Right lung (tissue), 5 donors: ENCODE data around the gene YKT6. TPM values are rescaled to one million over a fixed set of nuclear protein-coding genes. Genes with fewer than 3 reads are reported as not detected.
"Not testable (repeated sequence)": the region's sequence is repeated elsewhere in the genome, so short reads cannot be mapped to it uniquely, and the experiment has no call there.

ENCODE experiments used
- DNase-seq, 2 donors: peaks; one replicate each; pipeline ENCODE4 v3.0.0-alpha.2; 2013
- polyA plus RNA-seq, 5 donors: library from polyadenylated mRNA; unstranded; fragments of 120-200 nt; gene quantifications; one replicate each; pipeline versions ENCODE4 v1.2.1 to v1.2.3, GENCODE V29; 2013; ENCODE audit warnings: inconsistent platforms in 1 of 5, low replicate concordance in 1 of 5; ENCODE audit not compliant: insufficient read length in 5 of 5, insufficient read depth in 1 of 5

The YKT6 gene
- polyA plus RNA-seq, 5 donors: 59.3 to 70.6 (median 63.4) TPM

- no peak for DNase-seq
These were observed 32.9 kb upstream of the YKT6 start for GRCh38 chr7:44167920-44168319.

DNA sequence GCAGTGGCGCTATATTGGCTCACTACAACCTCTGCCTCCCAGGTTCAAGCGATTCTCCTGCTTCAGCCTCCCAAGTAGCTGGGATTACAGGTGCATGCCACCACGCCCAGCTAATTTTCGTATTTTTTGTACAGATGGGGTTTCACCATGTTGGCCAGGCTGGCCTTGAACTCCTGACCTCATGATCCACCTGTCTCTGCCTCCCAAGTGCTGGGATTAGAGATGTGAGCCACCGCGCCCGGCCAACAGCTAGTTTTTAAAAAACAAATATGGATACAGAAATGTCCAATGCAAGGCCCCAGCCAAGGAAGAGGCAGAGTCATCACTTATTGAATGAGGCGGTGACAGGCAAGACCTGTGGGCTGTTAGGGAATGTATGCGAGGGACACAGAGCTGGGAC is 28.9 kb upstream of the YKT6 start:
- not testable (repeated sequence) for DNase-seq

DNA sequence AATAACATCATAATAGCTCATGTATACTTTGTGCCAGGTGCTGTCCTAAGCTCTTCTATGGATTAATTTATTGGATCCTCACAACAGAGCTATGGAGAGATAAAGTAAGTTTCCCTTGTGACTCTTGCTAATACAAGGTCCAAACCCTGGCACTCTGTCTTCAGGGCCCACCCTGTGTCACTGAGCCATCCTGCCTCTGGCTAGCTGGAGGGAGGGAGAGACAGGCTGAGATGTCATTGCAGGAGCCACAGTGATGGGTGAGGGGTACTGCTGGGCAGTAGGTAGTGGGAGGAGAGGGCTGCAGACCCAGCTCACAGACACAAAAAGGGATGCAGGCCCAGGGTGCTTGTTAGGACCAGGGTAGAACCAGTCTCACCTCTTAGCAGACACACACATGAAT is 28.4 kb upstream of the YKT6 start:
- DNase-seq: no peak

GRCh38 chr7:44172803-44173424 is 27.9 kb upstream of the YKT6 start:
- no peak for DNase-seq

DNA sequence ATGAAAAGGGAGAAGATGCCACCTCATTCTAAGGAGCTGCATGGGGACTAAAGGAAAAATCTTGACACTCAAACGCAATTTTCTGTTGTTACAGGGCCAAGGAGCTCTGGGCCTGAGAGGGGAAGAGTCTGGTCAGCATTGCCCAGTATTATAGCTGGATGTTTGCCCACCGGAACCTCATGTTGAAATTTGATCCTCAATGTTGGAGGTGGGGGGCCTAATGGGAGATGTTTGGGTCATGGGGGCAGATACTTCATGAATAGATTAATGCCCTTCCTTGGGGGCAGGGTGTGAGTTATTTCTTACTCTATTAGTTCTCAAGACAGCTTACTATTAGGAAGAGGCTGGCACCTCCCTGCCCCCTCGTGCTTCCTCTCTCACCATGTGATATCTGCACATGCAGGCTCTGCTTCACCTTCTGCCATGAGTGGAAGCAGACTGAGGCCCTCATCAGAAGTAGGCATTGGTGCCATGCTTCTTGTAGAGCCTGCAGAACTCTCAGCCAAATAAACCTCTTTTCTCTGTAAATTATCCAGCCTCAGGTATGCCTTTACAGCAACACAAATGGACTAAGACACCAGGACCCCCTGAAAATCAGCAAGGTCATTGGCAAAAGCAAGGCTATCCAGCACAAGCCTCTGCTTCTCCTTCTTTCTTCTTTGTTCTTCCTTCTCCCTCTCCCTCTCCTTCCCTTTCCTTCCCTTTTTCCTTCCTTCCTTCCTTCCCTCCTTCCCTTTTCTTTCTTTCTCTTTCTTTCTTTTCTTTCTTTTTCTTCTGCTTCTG is 26.7 kb upstream of the YKT6 start:
- no peak for DNase-seq

DNA sequence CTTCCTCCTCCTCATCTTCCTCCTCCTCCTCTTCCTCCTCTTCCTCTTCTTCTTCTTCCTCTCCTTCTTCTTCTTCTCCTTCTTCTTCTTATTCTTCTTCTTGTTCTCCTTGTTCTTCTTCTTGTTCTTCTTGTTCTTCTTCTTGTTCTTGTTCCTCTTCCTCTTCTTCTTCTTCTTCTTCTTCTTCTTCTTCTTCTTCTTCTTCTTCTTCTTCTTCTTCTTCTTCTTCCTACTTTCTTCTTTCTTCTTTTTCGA is 26.2 kb upstream of the YKT6 start:
- DNase-seq: not testable (repeated sequence)

DNA sequence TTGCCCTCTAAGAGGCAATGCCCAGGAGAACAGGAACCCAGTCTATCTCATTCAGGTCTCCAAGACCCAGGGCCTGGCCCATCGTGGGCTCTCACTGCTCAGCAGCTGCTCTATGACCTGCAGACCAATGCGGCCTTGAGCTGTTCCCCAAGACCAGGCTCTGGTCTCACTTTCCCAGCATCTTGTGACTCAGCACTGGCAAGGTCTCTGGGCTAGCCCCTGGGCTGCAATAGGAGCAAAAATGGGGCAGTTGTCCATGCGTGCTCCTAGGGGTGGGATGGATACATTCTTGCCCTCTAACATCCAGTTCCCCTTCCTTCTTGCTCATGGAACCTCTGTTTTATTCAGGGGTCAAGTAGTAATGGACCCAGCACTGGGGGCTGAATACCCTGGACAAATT is 25.0 kb upstream of the YKT6 start:
- no peak for DNase-seq

- no peak for DNase-seq
These were observed 24.3 kb upstream of the YKT6 start for GRCh38 chr7:44176486-44176885.

DNA sequence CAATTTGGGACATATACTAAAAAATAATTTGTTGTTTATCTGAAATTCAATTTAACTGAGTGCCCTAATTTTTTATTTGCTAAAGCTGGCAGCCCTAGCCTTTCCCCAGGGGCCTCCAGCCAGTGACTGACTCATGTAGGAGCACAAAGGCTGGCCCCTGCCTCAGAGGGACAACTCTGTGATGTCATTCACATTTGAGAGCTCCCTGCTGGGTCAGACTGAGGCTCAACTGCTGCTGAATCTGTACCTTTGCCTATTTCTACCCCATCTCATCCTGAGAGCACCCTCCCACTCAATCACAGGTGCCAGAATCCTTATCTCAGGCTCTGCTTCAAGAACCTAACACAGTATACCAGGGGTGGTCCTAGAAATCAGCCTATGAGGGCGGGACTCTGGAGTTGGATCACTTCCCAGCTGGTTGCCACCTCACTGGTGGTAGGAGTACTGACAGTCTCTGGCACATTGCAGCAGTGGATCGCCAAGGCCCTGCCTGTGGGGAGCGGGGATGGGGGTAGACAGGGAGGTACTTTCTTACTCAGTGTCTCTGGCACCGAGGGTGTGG is 23.1 kb upstream of the YKT6 start:
- DNase-seq: no peak

- DNase-seq: no peak
These were observed 20.1 kb upstream of the YKT6 start for GRCh38 chr7:44180631-44181030.

DNA sequence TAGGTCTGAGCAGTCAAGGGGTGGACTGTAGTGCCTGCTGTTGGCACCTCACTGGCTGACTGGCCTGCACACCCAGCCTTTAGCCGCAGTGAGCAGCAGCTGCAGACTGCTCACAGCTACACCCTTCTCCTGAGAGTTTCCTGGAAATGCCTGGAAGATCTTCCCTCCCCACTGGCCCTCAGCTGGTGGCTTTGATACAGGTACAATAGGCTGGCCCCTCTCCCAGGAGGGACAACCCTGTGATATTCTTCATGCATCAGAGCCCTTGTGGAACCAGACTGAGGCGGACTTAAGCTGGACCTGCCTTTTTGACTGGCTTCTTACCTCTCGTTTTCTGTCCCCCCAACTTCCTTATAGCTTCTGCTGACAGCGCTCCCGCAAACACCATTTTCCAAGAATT is 18.0 kb upstream of the YKT6 start:
- no peak for DNase-seq

DNA sequence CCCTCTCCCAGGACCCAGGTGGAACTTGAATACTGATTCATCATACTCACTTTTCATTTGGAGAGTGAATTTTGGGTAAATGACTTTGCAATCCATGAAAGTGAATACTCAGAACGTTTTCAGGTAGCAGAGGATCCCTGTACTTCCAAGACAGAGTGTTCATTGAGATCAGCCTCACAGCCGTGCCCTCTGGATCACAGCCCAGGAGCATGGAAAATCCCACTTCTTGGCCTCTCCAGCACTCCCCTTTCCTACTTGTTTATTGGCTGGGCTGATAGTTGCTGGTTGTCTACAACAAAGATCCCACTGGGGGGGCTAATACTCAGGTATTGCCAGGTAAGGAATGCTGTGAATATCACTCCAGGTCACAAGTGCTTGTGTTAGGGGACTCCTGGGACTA is 17.4 kb upstream of the YKT6 start:
- no peak for DNase-seq

DNA sequence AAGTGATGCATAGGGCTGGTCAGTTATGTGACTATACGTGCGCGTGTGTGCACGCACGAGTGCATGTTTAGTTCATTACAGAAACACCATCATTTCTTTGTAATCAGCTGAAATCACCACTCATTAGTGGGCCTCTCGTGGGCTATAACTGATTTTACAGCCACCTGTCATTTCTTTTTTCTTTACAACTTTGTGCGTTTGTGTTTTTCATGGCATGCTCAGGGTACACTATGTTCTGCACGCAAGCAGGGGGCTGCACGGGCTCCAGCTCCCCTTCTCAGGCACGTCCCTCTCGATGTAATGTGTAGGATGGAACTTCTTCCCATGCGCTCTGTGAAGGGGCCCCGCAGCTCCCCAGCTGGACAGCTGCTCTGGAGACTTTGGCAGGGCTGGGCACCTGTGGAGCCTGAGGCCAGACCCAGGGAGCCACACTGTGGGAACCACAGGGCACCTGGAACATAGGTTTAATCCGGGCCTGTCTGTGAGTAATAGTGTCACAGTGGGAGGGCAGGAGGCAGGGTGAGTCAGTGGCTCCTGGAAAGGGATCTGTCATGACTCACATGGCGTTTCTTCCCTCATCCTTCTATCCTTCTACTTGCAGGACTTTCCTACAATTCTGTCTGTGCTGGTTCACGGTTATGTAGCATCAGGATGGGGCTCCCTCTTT is 16.4 kb upstream of the YKT6 start:
- DNase-seq: no peak

DNA sequence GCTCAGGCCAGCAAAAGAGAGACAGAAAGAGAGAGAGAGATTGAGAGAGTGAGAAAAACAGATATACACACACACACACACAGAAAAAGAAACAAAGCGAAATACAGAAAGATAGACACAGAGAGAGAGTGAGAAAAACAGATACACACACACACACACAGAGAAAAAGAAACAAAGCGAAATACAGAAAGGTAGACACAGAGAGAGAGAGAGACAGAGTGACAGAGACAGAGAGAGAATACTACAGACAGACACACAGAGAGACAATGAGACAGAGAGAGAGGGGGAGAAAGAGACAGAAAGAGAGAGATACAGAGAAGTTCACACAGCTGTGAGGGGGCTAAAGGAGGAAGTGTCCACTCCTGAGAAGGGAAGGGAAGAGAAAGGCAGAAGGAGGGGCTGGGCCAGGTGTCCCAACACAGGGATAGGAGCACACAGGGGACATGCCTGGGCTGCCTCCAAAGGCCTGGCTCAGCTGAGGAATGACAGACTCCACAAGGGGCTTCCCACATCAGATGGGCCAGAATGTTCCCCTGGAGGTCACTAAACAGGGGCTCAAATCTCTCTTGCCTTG is 15.8 kb upstream of the YKT6 start:
- no peak for DNase-seq

DNA sequence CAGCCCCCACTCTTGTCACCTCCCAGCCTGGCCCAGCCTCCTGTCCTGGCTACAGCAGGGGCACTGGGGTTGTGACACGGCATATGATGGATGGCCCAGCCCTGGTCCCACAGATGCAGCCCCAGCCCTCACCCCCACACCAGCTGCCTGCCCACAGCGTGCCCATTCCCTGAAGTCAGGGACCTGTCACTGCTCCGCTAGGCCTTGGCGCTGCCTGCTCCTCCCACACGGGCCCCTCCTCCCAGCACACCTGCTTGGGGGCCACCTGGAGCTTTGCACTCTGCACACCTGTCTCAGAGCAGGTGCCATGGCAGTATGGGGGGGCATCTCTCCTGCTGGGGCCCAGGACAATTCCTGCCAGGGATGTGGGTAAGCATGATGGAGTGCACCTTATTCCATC is 15.0 kb upstream of the YKT6 start:
- no peak for DNase-seq

DNA sequence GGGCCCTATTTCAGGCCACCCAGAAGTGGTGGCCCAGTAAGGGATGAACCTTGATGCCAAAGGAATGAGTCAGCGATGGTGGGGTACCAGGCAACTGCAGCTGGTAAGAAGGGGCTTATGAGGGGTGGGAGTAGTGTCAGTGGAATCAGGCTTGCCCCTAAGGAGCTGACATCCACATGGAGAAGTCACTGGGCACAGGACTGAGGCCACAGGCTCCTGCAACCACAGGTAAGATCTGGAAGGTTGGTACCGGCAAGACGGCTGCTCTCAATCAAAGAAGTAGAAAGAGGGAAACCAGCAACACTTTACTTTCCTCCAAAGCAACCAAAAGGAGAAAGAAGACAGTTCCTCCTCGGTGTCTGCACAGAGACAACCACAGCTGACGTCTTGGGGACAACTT is 14.0 kb upstream of the YKT6 start:
- DNase-seq: no peak

DNA sequence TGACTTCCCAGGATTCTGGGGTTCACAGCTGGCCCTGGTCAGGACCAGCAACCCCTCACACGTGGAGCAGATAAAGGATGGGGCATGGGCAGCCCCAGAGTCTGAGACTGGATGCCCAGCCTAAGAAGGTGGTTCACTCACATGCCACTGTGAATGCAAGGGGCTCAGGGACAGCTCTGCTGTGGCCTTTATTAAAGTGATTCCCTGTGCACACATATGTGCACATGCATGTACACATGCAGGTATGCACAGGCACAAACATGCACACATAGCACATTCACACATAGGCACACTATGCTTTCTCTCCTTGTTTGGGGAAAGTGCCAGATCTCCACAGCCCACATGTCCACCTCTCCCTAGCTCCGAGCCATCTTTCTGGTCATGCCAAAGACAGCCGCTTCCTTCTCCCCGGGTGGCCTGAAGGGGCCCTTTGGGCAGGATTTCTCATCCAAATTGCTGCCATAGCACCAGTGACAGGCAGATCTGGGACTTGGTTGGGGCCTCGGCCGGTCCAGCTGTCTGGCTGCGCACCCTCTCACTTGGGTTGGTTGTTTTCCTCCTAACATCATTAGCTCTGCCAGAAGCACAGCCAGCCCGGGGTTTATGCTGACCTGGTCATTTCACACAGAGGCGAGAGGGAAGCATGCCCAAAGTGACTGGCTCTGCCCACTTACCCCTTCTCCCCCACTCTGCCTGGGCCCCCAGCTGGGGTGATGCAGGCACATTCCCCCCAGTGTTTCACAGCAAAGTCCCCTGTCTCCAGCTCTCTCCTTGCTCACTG is 13.0 kb upstream of the YKT6 start:
- peak; percentile 7 to 11 for DNase-seq

GRCh38 chr7:44188480-44189225 is 12.1 kb upstream of the YKT6 start:
- DNase-seq: no peak

- DNase-seq: no peak
These were observed 11.3 kb upstream of the YKT6 start, which contains the start of gene GCK for GRCh38 chr7:44189286-44189992. GCK (minus strand) TSS chr7:44189439; CDS start chr7:44188953, 486 bp downstream.
